GM12878 (cell line): ENCODE results near the gene MAPK8. TPM values are rescaled to one million over a fixed set of nuclear protein-coding genes. Genes with fewer than 3 reads are reported as not detected.
A peak's percentile ranks its signal among the peaks of the same experiment; 100 is the strongest.

Source experiments
- CHD2 ChIP-seq: IDR thresholded peaks from 2 replicates; pipeline ENCODE4 v1.6.1; 2011; ENCODE audit warnings: low read depth, low read length, improper control_type of control experiment, borderline replicate concordance
- E2F8 ChIP-seq: fragments of 450-650 bp; IDR thresholded peaks from 2 replicates; pipeline ENCODE4 v1.6.1; 2018; ENCODE audit warnings: mild to moderate bottlenecking, low read depth, moderate library complexity; ENCODE audit not compliant: partially characterized antibody
- MEF2B ChIP-seq: fragments of 450-650 bp; IDR thresholded peaks from 2 replicates; pipeline ENCODE4 v1.6.1; 2018; ENCODE audit warnings: mild to moderate bottlenecking, moderate library complexity; ENCODE audit not compliant: partially characterized antibody, poor library complexity, severe bottlenecking
- POLR2AphosphoS2 ChIP-seq: IDR thresholded peaks from 2 replicates; pipeline ENCODE4 v1.6.1; 2011; ENCODE audit warnings: low read depth, mild to moderate bottlenecking, low read length, improper control_type of control experiment, moderate library complexity
- POLR2AphosphoS5 ChIP-seq: IDR thresholded peaks from 2 replicates; pipeline ENCODE4 v1.6.1; 2011; ENCODE audit warnings: mild to moderate bottlenecking, low read length, inconsistent platforms
- USF1 ChIP-seq: IDR thresholded peaks from 2 replicates; pipeline ENCODE4 v1.6.1; 2011; ENCODE audit warnings: borderline replicate concordance, low read depth, mild to moderate bottlenecking, moderate library complexity, mixed read lengths, low read length; ENCODE audit not compliant: insufficient read depth; ENCODE audit errors: extremely low read length
- ZNF687 ChIP-seq: fragments of 450-650 bp; IDR thresholded peaks from 2 replicates; pipeline ENCODE4 v1.6.1; 2017; ENCODE audit warnings: mild to moderate bottlenecking, moderate library complexity
- polyA plus RNA-seq, 11 experiments: library from polyadenylated mRNA; depleted of rRNA in 4 of 11; unstranded in 6 of 11; stranded (reverse) in 5 of 11; fragments of >200 nt; fragmentation: Nextera tagmentation in 4 of 11; fragmentation: Illumina TruSeq in 1 of 11; extraction: Ambion mirVana in 4 of 11; extraction: Trizol in 1 of 11; gene quantifications; 1 replicate in 1 of 11; 2 replicates in 10 of 11; pipeline versions ENCODE4 v1.2.1 to v1.2.3, GENCODE V29; 2011 to 2016; ENCODE audit warnings: inconsistent platforms in 2 of 11, missing spikeins in 2 of 11, low read depth in 1 of 11
- total RNA-seq, 4 experiments: library from RNA; depleted of rRNA in 3 of 4; stranded (reverse); fragments of >200 nt in 3 of 4; fragmentation: Illumina TruSeq in 1 of 4; extraction: Trizol in 1 of 4; gene quantifications; 2 replicates each; pipeline versions ENCODE4 v1.2.1 to v1.2.3, GENCODE V29; 2013 to 2021

The MAPK8 gene
- total and polyA plus RNA-seq, 10 of the 15 experiments (the other 5 are each of a cell fraction or from before 2014, with no cell fraction given), result 3.9 to 102 (median 40.0) TPM

GRCh38 chr10:48306265-48306869 is at the start of gene MAPK8 (continued):
- TF ChIP-seq POLR2AphosphoS5 (peak; percentile 68), MEF2B (peak; percentile 98), E2F8 (no peak), POLR2AphosphoS2 (peak; percentile 58; the same call in 1 of the 2 replicates), ZNF687 (peak; percentile 74), CHD2 (no peak), USF1 (peak; percentile 88)
